Bronchial epithelial cell (primary cell): ENCODE results near the gene LRFN2. TPM values are rescaled to one million over a fixed set of nuclear protein-coding genes. Genes with fewer than 3 reads are reported as not detected.

ENCODE experiments used
- DNase-seq: peaks from one replicate; pipeline ENCODE4 v3.0.0-alpha.2; 2010; ENCODE audit warnings: low read depth
- FAIRE-seq: peaks from 2 replicates; lab custom pipeline; 2011; peaks lifted over from hg19 to GRCh38; lab: Jason Lieb, UNC
- H3K27me3 ChIP-seq: 2 replicates; pipeline ENCODE4 v1.5.1; 2011; ENCODE audit warnings: low read length; ENCODE audit not compliant: control insufficient read depth, insufficient read depth
- H3K36me3 ChIP-seq: 2 replicates; pipeline ENCODE4 v1.5.1; 2011; ENCODE audit warnings: low read length; ENCODE audit not compliant: control insufficient read depth, insufficient read depth
- H3K4me3 ChIP-seq: 2 replicates; pipeline ENCODE4 v1.5.1; 2011; ENCODE audit warnings: mild to moderate bottlenecking, low read depth, low read length, control low read depth
- CTCF ChIP-seq: IDR thresholded peaks from 2 replicates; pipeline ENCODE4 v1.5.1; 2011; ENCODE audit warnings: mild to moderate bottlenecking, moderate library complexity, low read length, control low read depth, inconsistent platforms; ENCODE audit not compliant: insufficient read depth, severe bottlenecking
- total RNA-seq: library from RNA; depleted of rRNA; stranded (reverse); fragments of >200 nt; gene quantifications from 2 replicates; pipeline ENCODE4 v1.2.1, GENCODE V29; 2014

LRFN2 gene
- total RNA-seq, 1 donor from 2014 or later, result not detected

- no peak for DNase-seq
- H3K27me3 ChIP-seq, result peaks cover 5% of the 10 kb centered on the region
- FAIRE-seq, result no peak
- no peak for TF ChIP-seq CTCF
- H3K36me3 ChIP-seq, result no peaks in the 10 kb centered on the region
- H3K4me3 ChIP-seq, result no peak overlapping the region
These were observed 89.0 kb downstream of the LRFN2 start for GRCh38 chr6:40498148-40498547.

- no peak for DNase-seq
- Histone ChIP-seq H3K36me3 (no peaks in the 10 kb centered on the region), H3K27me3 (peaks cover 3% of the 10 kb centered on the region), H3K4me3 (no peak overlapping the region)
- FAIRE-seq, result no peak
- no peak for TF ChIP-seq CTCF
These were observed 95.0 kb downstream of the LRFN2 start for GRCh38 chr6:40492187-40492586.

- no peak for FAIRE-seq
- H3K27me3 ChIP-seq, result peaks cover 3% of the 10 kb centered on the region
- no peak for TF ChIP-seq CTCF
- no peak overlapping the region for H3K4me3 ChIP-seq
- no peak for DNase-seq
- H3K36me3 ChIP-seq, result no peaks in the 10 kb centered on the region
These were observed 96.7 kb downstream of the LRFN2 start for GRCh38 chr6:40490508-40490907.

- TF ChIP-seq CTCF, result no peak
- H3K4me3 ChIP-seq, result no peak overlapping the region
- no peak for FAIRE-seq
- DNase-seq, result no peak
- no peaks in the 10 kb centered on the region for H3K36me3 ChIP-seq
- peaks cover 3% of the 10 kb centered on the region for H3K27me3 ChIP-seq
These were observed 97.4 kb downstream of the LRFN2 start for GRCh38 chr6:40489798-40490197.

- Histone ChIP-seq H3K36me3 (no peaks in the 10 kb centered on the region), H3K27me3 (no peaks in the 10 kb centered on the region), H3K4me3 (no peak overlapping the region)
- DNase-seq, result no peak
- FAIRE-seq, result no peak
- no peak for TF ChIP-seq CTCF
These were observed 100.6 kb downstream of the LRFN2 start for GRCh38 chr6:40486576-40486975.

- H3K27me3 ChIP-seq, result no peaks in the 10 kb centered on the region
- no peak overlapping the region for H3K4me3 ChIP-seq
- DNase-seq (no peak), FAIRE-seq (no peak)
- no peak for TF ChIP-seq CTCF
- no peaks in the 10 kb centered on the region for H3K36me3 ChIP-seq
These were observed 101.4 kb downstream of the LRFN2 start for GRCh38 chr6:40485795-40486194.
